H9 (cell line): ENCODE results near the gene MCOLN3. TPM values are rescaled to one million over a fixed set of nuclear protein-coding genes. Genes with fewer than 3 reads are reported as not detected.

ENCODE experiments used
- DNase-seq: peaks from one replicate; pipeline ENCODE4 v3.0.0-alpha.2; 2017
- H2AFZ ChIP-seq: one replicate; pipeline ENCODE4 v1.6.1; 2013; ENCODE audit warnings: mild to moderate bottlenecking, low read length, control low read depth, moderate library complexity
- H2AK5ac ChIP-seq: 2 replicates; pipeline ENCODE4 v1.6.1; 2013; ENCODE audit warnings: low read length, control low read depth, mixed read lengths; ENCODE audit not compliant: insufficient read length
- H2BK120ac ChIP-seq: one replicate; pipeline ENCODE4 v1.6.1; 2013; ENCODE audit warnings: low read depth, mild to moderate bottlenecking, low read length, control low read depth, inconsistent platforms; ENCODE audit not compliant: poor library complexity, severe bottlenecking
- H2BK12ac ChIP-seq: 2 replicates; pipeline ENCODE4 v1.6.1; 2013; ENCODE audit warnings: low read length, control low read depth, mixed read lengths, low read depth; ENCODE audit not compliant: insufficient read length
- H2BK15ac ChIP-seq: 2 replicates; pipeline ENCODE4 v1.6.1; 2013; ENCODE audit warnings: low read depth, low read length, control low read depth
- H2BK20ac ChIP-seq: one replicate; pipeline ENCODE4 v1.6.1; 2013; ENCODE audit warnings: low read depth, mild to moderate bottlenecking, low read length, control low read depth, inconsistent platforms; ENCODE audit not compliant: poor library complexity, severe bottlenecking
- H2BK5ac ChIP-seq: 2 replicates; pipeline ENCODE4 v1.6.1; 2013; ENCODE audit warnings: low read length, control low read depth, mixed read lengths; ENCODE audit not compliant: insufficient read length
- H3K14ac ChIP-seq: 2 replicates; pipeline ENCODE4 v1.6.1; 2013; ENCODE audit warnings: low read length, control low read depth; ENCODE audit not compliant: insufficient read depth
- H3K18ac ChIP-seq: 2 replicates; pipeline ENCODE4 v1.6.1; 2013; ENCODE audit warnings: low read depth, mild to moderate bottlenecking, mixed read lengths, low read length, control low read depth; ENCODE audit not compliant: insufficient read length
- H3K23ac ChIP-seq: 2 replicates; pipeline ENCODE4 v1.6.1; 2013; ENCODE audit warnings: low read length, control low read depth, mixed read lengths, low read depth; ENCODE audit not compliant: insufficient read length
- H3K23me2 ChIP-seq: 2 replicates; pipeline ENCODE4 v1.6.1; 2013; ENCODE audit warnings: low read depth, mild to moderate bottlenecking, mixed read lengths, low read length, control low read depth; ENCODE audit not compliant: insufficient read length, poor library complexity, severe bottlenecking
- H3K27ac ChIP-seq: 2 replicates; pipeline ENCODE4 v1.5.1; 2013; ENCODE audit warnings: low read length, control low read depth, mixed read lengths, low read depth; ENCODE audit not compliant: insufficient read length
- H3K27me3 ChIP-seq: 2 replicates; pipeline ENCODE4 v1.6.1; 2013; ENCODE audit warnings: low read length, control low read depth, inconsistent platforms; ENCODE audit not compliant: insufficient read depth
- H3K4ac ChIP-seq: 2 replicates; pipeline ENCODE4 v1.6.1; 2013; ENCODE audit warnings: low read depth, mild to moderate bottlenecking, control low read depth, inconsistent platforms, low read length, moderate library complexity
- H3K4me1 ChIP-seq: 2 replicates; pipeline ENCODE4 v1.6.1; 2013; ENCODE audit warnings: low read length, control low read depth, inconsistent platforms; ENCODE audit not compliant: insufficient read depth
- H3K4me2 ChIP-seq: 2 replicates; pipeline ENCODE4 v1.6.1; 2013; ENCODE audit warnings: low read length, control low read depth, mixed read lengths; ENCODE audit not compliant: insufficient read length, insufficient read depth
- H3K56ac ChIP-seq: 2 replicates; pipeline ENCODE4 v1.6.1; 2013; ENCODE audit warnings: low read depth, mild to moderate bottlenecking, mixed read lengths, low read length, control low read depth; ENCODE audit not compliant: insufficient read length
- H3K79me1 ChIP-seq: 2 replicates; pipeline ENCODE4 v1.6.1; 2013; ENCODE audit warnings: low read depth, mild to moderate bottlenecking, moderate library complexity, low read length, control low read depth, inconsistent platforms; ENCODE audit not compliant: insufficient read depth, poor library complexity, severe bottlenecking
- H3K79me2 ChIP-seq: 2 replicates; pipeline ENCODE4 v1.6.1; 2013; ENCODE audit warnings: low read length, control low read depth, inconsistent platforms; ENCODE audit not compliant: insufficient read depth
- H3K9ac ChIP-seq: 2 replicates; pipeline ENCODE4 v1.6.1; 2013; ENCODE audit warnings: low read length, control low read depth, mixed read lengths; ENCODE audit not compliant: insufficient read length; ENCODE audit errors: extremely low read depth
- H3K9me3 ChIP-seq: one replicate; pipeline ENCODE4 v1.6.1; 2013; ENCODE audit warnings: low read depth, low read length, inconsistent platforms; ENCODE audit not compliant: control insufficient read depth
- H3T11ph ChIP-seq: one replicate; pipeline ENCODE4 v1.6.1; 2013; ENCODE audit warnings: mild to moderate bottlenecking, low read length, control low read depth, inconsistent platforms
- H4K20me1 ChIP-seq: one replicate; pipeline ENCODE4 v1.6.1; 2013; ENCODE audit not compliant: control insufficient read depth, insufficient read length, insufficient read depth
- H4K5ac ChIP-seq: 2 replicates; pipeline ENCODE4 v1.6.1; 2013; ENCODE audit warnings: low read depth, mild to moderate bottlenecking, mixed read lengths, low read length, control low read depth; ENCODE audit not compliant: insufficient read length
- H4K8ac ChIP-seq: replicated peaks from 2 replicates; pipeline ENCODE4 v1.6.1; 2013; ENCODE audit warnings: low read length, control low read depth, mixed read lengths, low read depth; ENCODE audit not compliant: insufficient read length
- H4K91ac ChIP-seq: 2 replicates; pipeline ENCODE4 v1.6.1; 2013; ENCODE audit warnings: low read depth, mild to moderate bottlenecking, moderate library complexity, mixed read lengths, low read length, control low read depth; ENCODE audit not compliant: insufficient read length
- H3K27ac Mint-ChIP-seq, 3 experiments: 2 replicates in 2 of 3; 3 replicates in 1 of 3; pipeline ENCODE4 v1.8.0; 2020 to 2021; ENCODE audit warnings: mixed read lengths in 3 of 3, mild to moderate bottlenecking in 1 of 3, moderate library complexity in 1 of 3
- H3K27me3 Mint-ChIP-seq: 2 replicates; pipeline ENCODE4 v1.8.0; 2021; ENCODE audit warnings: low read depth, mild to moderate bottlenecking, moderate library complexity, mixed read lengths
- H3K36me3 Mint-ChIP-seq, 3 experiments: 2 replicates in 2 of 3; 3 replicates in 1 of 3; pipeline ENCODE4 v1.8.0; 2020 to 2021; ENCODE audit warnings: low read depth in 3 of 3, mixed read lengths in 3 of 3; ENCODE audit not compliant: insufficient read depth in 1 of 3
- H3K4me1 Mint-ChIP-seq, 2 experiments: 2 replicates each; pipeline ENCODE4 v1.8.0; 2020; ENCODE audit warnings: mixed read lengths in 2 of 2
- H3K4me3 Mint-ChIP-seq, 2 experiments: 2 replicates in 1 of 2; 3 replicates in 1 of 2; pipeline ENCODE4 v1.8.0; 2020 to 2021; ENCODE audit warnings: mild to moderate bottlenecking in 2 of 2, mixed read lengths in 2 of 2, moderate library complexity in 1 of 2
- H3K9me3 Mint-ChIP-seq, 2 experiments: 2 replicates in 1 of 2; 3 replicates in 1 of 2; pipeline ENCODE4 v1.8.0; 2020; ENCODE audit warnings: mild to moderate bottlenecking in 2 of 2, mixed read lengths in 2 of 2, moderate library complexity in 1 of 2
- CTCF ChIP-seq: fragments of 200-600 bp; sonication (generic); conservative IDR thresholded peaks from 3 replicates; pipeline ENCODE4 v1.8.0; 2021; ENCODE audit warnings: antibody characterized with exemption, mild to moderate bottlenecking
- WGBS: extraction: QIAGEN DNeasy Blood & Tissue Kit; methylation state at CpG from one replicate; pipeline ENCODE4 v1.1.7; 2013; ENCODE audit warnings: missing lambda C conversion rate, low lambda C conversion rate, mixed read lengths; ENCODE audit not compliant: insufficient read length; ENCODE audit errors: extremely low coverage; 5-methylcytosine and 5-hydroxymethylcytosine counted together
- total RNA-seq: library from RNA; stranded (reverse); gene quantifications from 2 replicates; pipeline ENCODE4 v1.2.1, GENCODE V29; 2021

Gene MCOLN3
- total RNA-seq, 1 experiment from 2014 or later, result 10.8 TPM

GRCh38 chr1:85068846-85069245 lies 20.5 kb upstream of the MCOLN3 start:
- H3K9me3 ChIP-seq, result no peaks in the 10 kb centered on the region
- no peak overlapping the region for H2AFZ ChIP-seq
- no peak overlapping the region for H2BK15ac ChIP-seq
- H2AK5ac ChIP-seq, result no peak overlapping the region
- no peak overlapping the region for H2BK120ac ChIP-seq
- H3K79me2 ChIP-seq, result no peaks in the 10 kb centered on the region
- H3K4me1 ChIP-seq, result no peaks in the 10 kb centered on the region
- no peak overlapping the region for H2BK12ac ChIP-seq
- H3K9me3 Mint-ChIP-seq, result peaks cover 0 to 5% of the 10 kb centered on the region in 2 experiments; a peak in 2 of 5 replicates
- H3K9ac ChIP-seq, result no peak overlapping the region
- no peaks in the 10 kb centered on the region for H3K23me2 ChIP-seq
- H3K27me3 ChIP-seq, result no peaks in the 10 kb centered on the region
- H3K18ac ChIP-seq, result no peak overlapping the region
- no peak overlapping the region for H3K56ac ChIP-seq
- no peak overlapping the region for H3T11ph ChIP-seq
- H4K20me1 ChIP-seq, result no peaks in the 10 kb centered on the region
- H3K27ac Mint-ChIP-seq, result no peak overlapping the region
- no peak overlapping the region for H2BK5ac ChIP-seq
- H2BK20ac ChIP-seq, result no peak overlapping the region
- DNase-seq, result no peak
- H4K91ac ChIP-seq, result no peak overlapping the region
- no peak overlapping the region for H4K8ac ChIP-seq
- no peak overlapping the region for H3K4ac ChIP-seq
- no peak overlapping the region for H3K27ac ChIP-seq
- H3K27me3 Mint-ChIP-seq, result peaks cover 7% of the 10 kb centered on the region
- no peak overlapping the region for H4K5ac ChIP-seq
- H3K23ac ChIP-seq, result no peak overlapping the region
- H3K4me3 Mint-ChIP-seq, result no peak overlapping the region
- no peaks in the 10 kb centered on the region for H3K79me1 ChIP-seq
- H3K4me1 Mint-ChIP-seq, result peaks cover 5 to 9% of the 10 kb centered on the region in 2 experiments
- H3K36me3 Mint-ChIP-seq, result no peaks in the 10 kb centered on the region
- TF ChIP-seq CTCF, result no peak
- no CpG with 5 or more reads among the region's 2 CpGs for WGBS
- H3K14ac ChIP-seq, result no peak overlapping the region
- H3K4me2 ChIP-seq, result no peak overlapping the region
